Muscle of leg (tissue), 11 donors: Measurements from ENCODE around the gene LAPTM5. TPM values are rescaled to one million over a fixed set of nuclear protein-coding genes. Genes with fewer than 3 reads are reported as not detected.

Source experiments
- DNase-seq: peaks from one replicate; pipeline ENCODE4 v3.0.0; 2013
- H3K27ac ChIP-seq: one replicate; pipeline ENCODE4 v1.5.1; 2013; ENCODE audit warnings: mild to moderate bottlenecking, low read length, control low read depth
- H3K27me3 ChIP-seq: one replicate; pipeline ENCODE4 v1.6.1; 2013; ENCODE audit warnings: low read length; ENCODE audit not compliant: control insufficient read depth, insufficient read depth
- H3K36me3 ChIP-seq: one replicate; pipeline ENCODE4 v1.6.1; 2013; ENCODE audit warnings: low read length; ENCODE audit not compliant: control insufficient read depth, insufficient read depth
- H3K4me1 ChIP-seq: one replicate; pipeline ENCODE4 v1.6.1; 2013; ENCODE audit warnings: low read length; ENCODE audit not compliant: control insufficient read depth, insufficient read depth
- H3K4me3 ChIP-seq: one replicate; pipeline ENCODE4 v1.5.1; 2013; ENCODE audit warnings: low read length, control low read depth
- H3K9me3 ChIP-seq: replicated peaks from 2 replicates; pipeline ENCODE4 v1.6.1; 2013; ENCODE audit warnings: low read depth, low read length; ENCODE audit not compliant: control insufficient read depth
- WGBS: methylation state at CpG from one replicate; pipeline ENCODE4 v1.1.5; 2013; ENCODE audit warnings: missing lambda C conversion rate; ENCODE audit not compliant: insufficient coverage; 5-methylcytosine and 5-hydroxymethylcytosine counted together
- polyA plus RNA-seq, 8 donors: library from polyadenylated mRNA; unstranded; fragments of 120-200 nt; gene quantifications; one replicate each; pipeline versions ENCODE4 v1.2.1 to v1.2.3, GENCODE V29; 2013; ENCODE audit warnings: inconsistent platforms in 1 of 8, low replicate concordance in 1 of 8; ENCODE audit not compliant: insufficient read length in 8 of 8, insufficient read depth in 1 of 8
- total RNA-seq: library from RNA; stranded (reverse); fragments of 120-200 nt; gene quantifications from one replicate; pipeline ENCODE4 v1.2.4, GENCODE V29; 2013

The LAPTM5 gene
- total and polyA plus RNA-seq, 9 donors: 5.6 to 22.9 (median 17.6) TPM

DNA sequence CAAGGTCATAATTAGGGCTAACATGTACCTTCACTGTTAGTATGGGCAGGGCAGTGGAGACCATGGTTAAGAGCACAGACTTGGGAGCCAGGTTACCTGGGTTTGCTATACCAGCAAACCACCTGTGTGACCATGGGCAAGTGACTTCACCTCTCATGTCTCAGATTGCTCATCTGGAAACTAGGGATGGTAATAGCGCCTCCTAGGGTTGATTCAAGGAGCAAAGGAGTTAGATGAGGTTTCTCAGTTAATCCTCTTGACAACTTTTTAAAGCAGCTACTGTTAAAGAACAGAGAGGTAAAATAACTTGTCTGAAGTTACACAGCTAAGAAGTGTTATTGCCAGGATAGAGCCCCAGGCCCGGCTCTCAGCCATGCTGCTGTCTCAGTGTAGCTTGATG lies 33.4 kb downstream of the LAPTM5 start:
- Histone ChIP-seq H3K9me3 (no peaks in the 10 kb centered on the region), H3K27ac (no peak overlapping the region), H3K4me1 (peaks cover 26% of the 10 kb centered on the region), H3K4me3 (no peak overlapping the region), H3K36me3 (no peaks in the 10 kb centered on the region), H3K27me3 (no peaks in the 10 kb centered on the region)
- no CpG with 5 or more reads among the region's 2 CpGs for WGBS
- no peak for DNase-seq

DNA sequence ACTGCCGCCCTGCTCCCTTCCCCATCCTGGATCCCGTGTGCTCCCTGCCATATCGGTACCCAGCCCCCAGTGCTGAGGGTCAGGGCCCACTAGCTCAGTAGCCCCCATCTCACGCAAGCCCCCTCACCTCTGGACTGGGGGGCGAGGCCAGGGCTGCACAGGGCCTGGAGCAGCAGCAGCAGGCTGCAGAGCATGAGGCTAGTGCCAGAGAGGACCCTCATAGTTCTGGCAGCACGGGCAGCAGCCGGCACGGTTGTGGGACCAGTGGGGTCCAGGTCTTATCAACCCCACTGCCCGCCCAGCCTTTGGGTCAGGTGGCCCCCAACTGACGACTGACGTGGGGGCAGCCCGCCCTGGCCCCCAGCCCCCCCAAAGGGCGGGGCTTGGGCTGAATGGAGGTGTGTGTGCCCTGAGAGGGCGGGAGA lies 34.2 kb downstream of the LAPTM5 start, which contains the start of gene MATN1:
TSS of gene MATN1 (minus strand) at position 255 of the 425 bp plus-strand sequence. CDS start at position 221, 34 bp downstream.
- Histone ChIP-seq H3K4me3 (no peak within 1 kb of the TSS), H3K4me1 (peaks cover 27% of the 10 kb centered on the region), H3K9me3 (no peaks in the 10 kb centered on the region), H3K36me3 (no peaks in the 10 kb centered on the region), H3K27ac (no peak within 1 kb of the TSS), H3K27me3 (no peaks in the 10 kb centered on the region)
- 88% methylated on average over 10 of the region's 14 CpGs for WGBS
- no peak for DNase-seq

DNA sequence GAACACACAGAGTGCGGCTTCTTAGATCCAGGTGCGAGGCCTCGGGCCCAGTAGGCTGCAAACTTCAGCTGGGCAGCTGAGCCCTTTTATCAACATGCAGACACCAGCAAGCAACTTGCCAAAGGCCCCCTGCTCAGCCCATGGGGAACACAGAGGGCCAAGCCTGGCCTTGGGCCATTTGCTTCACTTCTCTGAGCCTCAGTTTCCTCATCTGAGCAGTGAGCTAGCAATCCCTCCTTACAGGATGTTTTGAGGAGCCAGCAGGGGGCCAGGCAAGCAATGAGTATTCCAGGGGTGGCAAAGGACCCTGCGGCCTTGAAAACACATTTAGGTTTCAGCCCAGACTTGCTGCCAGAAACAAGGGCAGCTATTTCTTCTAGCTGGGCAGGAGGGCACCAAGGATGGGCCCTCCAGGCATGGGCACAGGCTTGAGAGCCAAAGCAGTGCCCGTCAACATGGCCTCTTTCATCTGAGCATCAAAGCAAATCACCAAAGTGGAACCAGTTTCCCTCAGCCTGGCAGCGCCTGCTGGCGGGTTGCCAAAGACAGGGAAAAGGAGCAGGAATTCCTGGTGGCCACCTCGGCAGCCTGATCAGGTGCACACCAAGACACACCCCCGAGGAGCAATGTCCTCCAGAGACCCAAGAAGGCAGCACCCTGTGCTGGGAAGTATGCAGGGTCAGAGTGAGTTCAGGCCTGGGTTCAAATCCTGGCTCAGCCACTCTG lies 35.6 kb downstream of the LAPTM5 start:
- WGBS: 58% methylated on average over 6 of the region's 9 CpGs
- H3K27me3 ChIP-seq: no peaks in the 10 kb centered on the region
- H3K9me3 ChIP-seq: no peaks in the 10 kb centered on the region
- H3K4me3 ChIP-seq: no peak overlapping the region
- peaks cover 27% of the 10 kb centered on the region for H3K4me1 ChIP-seq
- no peak for DNase-seq
- no peak overlapping the region for H3K27ac ChIP-seq
- no peaks in the 10 kb centered on the region for H3K36me3 ChIP-seq

DNA sequence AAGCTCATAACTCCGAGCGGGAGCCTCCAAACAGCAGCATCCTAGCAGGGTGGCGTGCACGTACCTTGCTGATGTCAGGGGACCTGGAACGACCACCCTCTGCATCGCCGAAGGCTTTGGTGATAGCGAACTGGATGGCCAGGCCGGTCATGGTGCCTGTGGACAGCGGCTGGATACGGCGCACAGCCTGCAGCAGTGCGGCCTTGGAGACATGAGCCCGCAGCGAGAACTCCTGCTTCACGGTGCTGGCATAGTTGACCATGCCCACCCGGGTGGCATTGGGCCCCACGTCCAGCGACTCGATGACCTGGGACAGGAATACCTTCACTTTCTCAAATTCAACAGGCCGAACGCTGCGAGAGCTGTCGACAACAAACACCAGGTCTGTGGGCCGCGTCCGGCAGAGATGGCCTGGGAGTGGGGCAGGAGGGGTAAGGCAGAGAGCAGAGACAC lies 36.2 kb downstream of the LAPTM5 start:
- H3K27me3 ChIP-seq: no peaks in the 10 kb centered on the region
- DNase-seq: no peak
- WGBS: 91% methylated on average over 26 of the region's 27 CpGs
- H3K9me3 ChIP-seq: no peaks in the 10 kb centered on the region
- no peaks in the 10 kb centered on the region for H3K36me3 ChIP-seq
- H3K27ac ChIP-seq: no peak overlapping the region
- H3K4me3 ChIP-seq: no peak overlapping the region
- peaks cover 26% of the 10 kb centered on the region for H3K4me1 ChIP-seq

DNA sequence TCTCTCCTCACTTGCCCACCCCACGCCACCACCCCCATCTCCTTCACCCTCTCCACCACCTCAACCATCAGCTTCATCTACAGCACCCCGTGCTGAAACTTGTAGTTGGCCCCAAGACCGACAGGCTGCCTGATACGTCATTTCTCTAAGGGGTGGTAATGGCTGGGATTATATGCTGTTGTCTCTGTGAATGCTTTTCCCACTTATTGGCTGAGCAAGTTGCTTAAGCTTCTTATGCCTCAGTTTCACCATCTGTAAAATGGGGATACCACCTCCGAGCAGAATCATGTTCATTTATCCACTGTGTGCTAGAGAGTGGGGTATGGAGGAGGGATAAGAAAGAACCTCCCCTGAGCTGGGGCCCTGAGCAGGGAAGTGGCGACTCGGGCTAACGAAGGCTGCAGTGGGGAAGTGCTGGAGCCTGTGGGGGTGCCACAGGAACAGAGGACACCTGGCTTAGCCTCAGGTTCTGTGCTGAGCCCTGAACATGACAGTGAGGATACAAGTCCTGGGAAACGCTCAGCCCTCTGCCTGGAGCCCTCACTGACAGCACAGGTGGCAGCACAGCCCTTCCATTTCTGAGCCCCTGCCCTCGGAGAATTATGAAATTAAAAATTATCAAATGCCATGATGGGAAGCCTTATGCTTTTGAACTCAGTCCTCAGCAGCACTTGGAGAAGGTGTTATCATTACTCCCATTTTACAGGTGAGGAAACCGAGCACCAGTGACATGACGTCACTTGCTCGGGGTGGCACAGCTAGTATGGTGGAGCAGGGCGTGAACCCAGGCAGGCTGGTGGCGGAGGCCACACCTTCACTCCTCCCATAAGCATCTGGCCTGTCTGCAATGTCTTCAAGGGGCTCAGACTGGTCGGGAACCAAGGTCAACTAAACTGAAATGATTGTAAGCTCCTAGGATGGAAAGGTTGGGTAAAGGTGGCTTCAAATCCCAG lies 37.0 kb downstream of the LAPTM5 start:
- no peak for DNase-seq
- H3K27ac ChIP-seq: no peak overlapping the region
- H3K36me3 ChIP-seq: peaks cover 3% of the 10 kb centered on the region
- WGBS: 88% methylated on average over 7 of the region's 16 CpGs
- H3K4me3 ChIP-seq: no peak overlapping the region
- H3K4me1 ChIP-seq: peaks cover 18% of the 10 kb centered on the region
- peaks cover 2% of the 10 kb centered on the region for H3K9me3 ChIP-seq
- H3K27me3 ChIP-seq: no peaks in the 10 kb centered on the region

DNA sequence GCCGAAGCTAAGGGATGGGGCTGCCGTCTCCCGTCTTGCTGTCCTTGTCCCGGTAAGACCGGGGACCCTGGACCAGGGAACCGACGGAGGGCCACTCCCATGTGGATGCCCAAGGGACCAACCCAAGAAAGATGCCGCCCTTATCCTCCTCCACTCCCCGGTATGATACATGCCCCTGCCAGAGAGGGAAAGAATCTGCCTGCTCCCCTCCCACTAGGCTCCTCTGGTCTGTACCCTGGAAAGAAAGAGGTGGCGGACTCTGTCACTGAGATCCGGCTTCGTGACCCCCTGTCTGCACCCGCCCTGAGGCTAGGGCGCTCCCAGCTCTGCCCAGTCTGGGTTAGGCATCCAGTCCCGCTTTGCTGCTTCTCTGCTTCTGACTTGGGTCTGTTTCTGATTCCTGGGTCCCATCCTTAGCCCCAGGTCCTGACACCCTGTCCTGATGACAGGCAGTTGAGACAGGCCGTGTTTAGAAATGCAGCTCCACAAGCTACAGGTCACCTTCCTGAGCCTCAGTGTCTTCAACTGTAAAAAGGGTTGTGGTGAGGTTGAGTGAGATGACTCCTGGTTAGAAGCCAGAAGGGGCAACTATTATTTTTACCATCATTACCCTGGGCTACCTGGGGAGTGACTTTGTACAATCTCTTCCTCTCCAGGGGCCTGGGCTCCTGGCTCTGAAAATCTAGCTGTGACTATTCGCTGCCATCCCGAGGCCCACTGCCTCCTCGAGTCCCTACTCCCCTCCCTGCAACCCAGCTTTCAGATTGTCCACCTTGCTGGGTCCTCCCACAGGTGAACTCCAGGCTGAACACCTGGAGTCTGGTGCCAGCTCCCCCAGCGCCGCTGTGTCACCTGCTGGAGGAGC lies 37.9 kb downstream of the LAPTM5 start:
- 32% methylated on average over 17 of the region's 21 CpGs for whole genome bisulfite sequencing
- Histone ChIP-seq H3K36me3 (peaks cover 6% of the 10 kb centered on the region), H3K9me3 (peaks cover 6% of the 10 kb centered on the region), H3K27ac (peak overlapping the region; percentile 100), H3K4me3 (no peak overlapping the region), H3K27me3 (no peaks in the 10 kb centered on the region), H3K4me1 (peaks cover 14% of the 10 kb centered on the region)
- DNase-seq: peak; percentile 42

DNA sequence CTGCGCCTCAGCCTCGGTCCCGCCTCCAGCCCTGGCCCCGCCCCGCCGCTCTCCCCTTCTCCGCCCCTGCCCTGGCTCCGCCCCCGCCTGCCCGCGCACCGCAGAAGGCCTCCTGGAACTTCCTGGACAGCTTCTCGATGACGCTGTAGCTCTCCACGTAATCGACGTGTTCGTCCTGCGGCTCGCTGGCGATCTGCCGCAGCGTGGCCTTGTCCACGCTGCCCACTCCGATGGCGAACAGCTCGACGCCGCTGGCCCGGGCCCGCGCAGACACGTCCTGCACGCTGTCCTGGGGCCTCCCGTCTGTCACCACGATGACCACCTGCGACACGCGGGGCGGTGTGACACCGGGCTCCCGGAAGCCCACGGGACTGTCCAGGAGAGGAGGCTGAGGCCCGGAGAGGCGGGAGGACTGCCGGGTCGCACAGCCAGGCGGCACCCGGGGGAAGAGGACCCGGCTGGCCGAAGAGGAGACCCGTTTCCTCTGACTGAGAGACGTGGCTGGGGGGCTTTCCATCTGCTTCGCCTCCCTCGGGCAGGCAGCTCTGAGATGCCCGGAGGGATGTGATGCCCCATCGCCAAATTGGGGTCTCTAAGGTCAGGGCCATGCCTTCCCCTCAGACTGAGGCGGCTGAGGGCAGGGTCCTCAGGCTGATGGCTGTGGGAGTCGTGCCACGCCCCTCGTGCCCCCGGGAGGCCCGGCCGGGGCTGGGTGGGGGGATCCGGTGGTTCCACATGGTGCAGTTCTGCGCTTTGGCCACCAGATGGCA lies 38.8 kb downstream of the LAPTM5 start:
- H3K9me3 ChIP-seq: peaks cover 6% of the 10 kb centered on the region

DNA sequence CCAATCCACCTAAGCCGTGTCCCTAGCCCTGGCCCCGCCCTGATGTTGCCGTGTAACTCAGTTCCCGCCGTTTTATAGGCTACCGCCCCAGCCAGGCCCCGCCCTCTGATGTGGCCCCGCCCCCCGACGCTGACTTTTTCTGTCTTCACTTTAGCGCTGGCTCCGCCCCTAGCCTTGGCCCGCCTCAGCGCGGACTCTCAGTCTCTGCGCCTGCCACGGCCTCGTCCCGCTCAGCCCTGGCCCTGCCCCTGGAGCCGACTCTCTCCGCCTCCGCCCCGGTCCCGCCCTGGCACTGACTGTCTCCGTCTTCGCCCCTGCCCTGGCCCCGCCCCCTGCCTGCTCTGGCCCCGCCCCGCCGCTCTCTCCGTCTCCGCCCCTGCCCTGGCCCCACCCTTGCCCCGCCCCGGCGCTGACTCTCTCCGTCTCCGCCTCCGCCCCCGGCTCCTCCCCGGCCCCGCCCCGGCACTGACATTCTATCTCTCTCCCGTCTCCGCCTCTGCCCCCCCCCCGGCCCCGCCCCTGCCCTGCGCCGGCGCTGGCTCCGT lies 39.4 kb downstream of the LAPTM5 start:
- peak; percentile 98 for DNase-seq
- WGBS: 0% methylated on average over 32 of the region's 50 CpGs
- Histone ChIP-seq H3K27ac (peak overlapping the region; percentile 87), H3K4me1 (peaks cover 22% of the 10 kb centered on the region), H3K9me3 (peaks cover 6% of the 10 kb centered on the region), H3K27me3 (no peaks in the 10 kb centered on the region), H3K4me3 (peak overlapping the region; percentile 15), H3K36me3 (peaks cover 6% of the 10 kb centered on the region)

More for the DNA sequence above, 38.8 kb downstream of the LAPTM5 start:
- Histone ChIP-seq H3K27me3 (no peaks in the 10 kb centered on the region), H3K4me3 (peak overlapping the region; percentile 74), H3K4me1 (peaks cover 15% of the 10 kb centered on the region), H3K36me3 (peaks cover 6% of the 10 kb centered on the region), H3K27ac (peak overlapping the region; percentile 100)
- WGBS: under 1% methylated on average over 64 of the region's 66 CpGs
- DNase-seq: peak; percentile 98

DNA sequence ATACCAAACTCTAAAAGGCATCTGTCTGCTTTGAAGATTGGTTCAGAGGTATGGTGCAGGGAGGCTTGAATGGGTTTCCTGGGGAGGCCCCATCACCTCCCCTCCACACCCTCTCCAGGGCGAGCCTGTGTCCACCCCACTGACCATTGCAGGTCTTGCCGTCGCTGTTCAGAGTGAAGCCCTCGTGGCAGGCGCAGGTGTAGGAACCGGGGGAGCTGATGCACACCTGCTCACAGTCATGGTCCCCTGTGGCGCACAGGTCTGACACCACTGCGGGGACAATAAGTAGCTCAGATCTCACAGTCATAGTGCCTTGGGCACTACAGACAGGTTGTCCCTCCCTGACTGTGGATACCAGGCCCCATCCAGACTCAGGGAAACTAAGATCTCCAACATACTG lies 40.9 kb downstream of the LAPTM5 start:
- Histone ChIP-seq H3K36me3 (peaks cover 6% of the 10 kb centered on the region), H3K27me3 (peaks cover 5% of the 10 kb centered on the region), H3K4me1 (peaks cover 23% of the 10 kb centered on the region), H3K9me3 (peaks cover 6% of the 10 kb centered on the region), H3K4me3 (no peak overlapping the region), H3K27ac (no peak overlapping the region)
- 98% methylated on average over 8 of the region's 8 CpGs for whole genome bisulfite sequencing
- no peak for DNase-seq
